Endothelial cell of umbilical vein (primary cell): ENCODE results near the gene EIF4E1B.

Source experiments
- EZH2 ChIP-seq: IDR thresholded peaks from 2 replicates; pipeline ENCODE4 v1.6.1; 2012; ENCODE audit warnings: borderline replicate concordance, low read depth, mild to moderate bottlenecking, moderate library complexity, low read length, inconsistent platforms; ENCODE audit not compliant: severe bottlenecking
- FOS ChIP-seq: IDR thresholded peaks from 2 replicates; pipeline ENCODE4 v1.6.1; 2011; ENCODE audit warnings: mild to moderate bottlenecking, low read length, moderate library complexity, borderline replicate concordance; ENCODE audit not compliant: insufficient read depth
- JUN ChIP-seq: IDR thresholded peaks from 2 replicates; pipeline ENCODE4 v1.6.1; 2011; ENCODE audit warnings: borderline replicate concordance, low read depth; ENCODE audit not compliant: insufficient read length, insufficient read depth
- MYC ChIP-seq: IDR thresholded peaks from one replicate; pipeline ENCODE4 v1.6.1; 2011; ENCODE audit warnings: mild to moderate bottlenecking, low read depth, low read length
- POLR2A ChIP-seq: IDR thresholded peaks from 2 replicates; pipeline ENCODE4 v1.6.1; 2012; ENCODE audit warnings: low read depth, mild to moderate bottlenecking, control low read depth, low read length
- POLR2AphosphoS5 ChIP-seq: IDR thresholded peaks from 2 replicates; pipeline ENCODE4 v1.6.1; 2012; ENCODE audit warnings: low read depth, mild to moderate bottlenecking, control low read depth, low read length, moderate library complexity; ENCODE audit not compliant: insufficient read depth
- TF ChIP-seq, protein P1 (sequence below): IDR thresholded peaks from 2 replicates; pipeline ENCODE4 v1.6.1; 2011; ENCODE audit not compliant: insufficient read depth, insufficient read length
- TF ChIP-seq, protein P2 (sequence below), 2 donors: IDR thresholded peaks; 1 replicate in 1 of 2; 2 replicates in 1 of 2; pipeline ENCODE4 v1.5.1; 2011; ENCODE audit warnings: low read length in 2 of 2, mild to moderate bottlenecking in 2 of 2, moderate library complexity in 2 of 2, control low read depth in 1 of 2, inconsistent platforms in 1 of 2, low read depth in 1 of 2; ENCODE audit not compliant: insufficient read depth in 1 of 2; ENCODE audit errors: extremely low read depth in 1 of 2

DNA sequence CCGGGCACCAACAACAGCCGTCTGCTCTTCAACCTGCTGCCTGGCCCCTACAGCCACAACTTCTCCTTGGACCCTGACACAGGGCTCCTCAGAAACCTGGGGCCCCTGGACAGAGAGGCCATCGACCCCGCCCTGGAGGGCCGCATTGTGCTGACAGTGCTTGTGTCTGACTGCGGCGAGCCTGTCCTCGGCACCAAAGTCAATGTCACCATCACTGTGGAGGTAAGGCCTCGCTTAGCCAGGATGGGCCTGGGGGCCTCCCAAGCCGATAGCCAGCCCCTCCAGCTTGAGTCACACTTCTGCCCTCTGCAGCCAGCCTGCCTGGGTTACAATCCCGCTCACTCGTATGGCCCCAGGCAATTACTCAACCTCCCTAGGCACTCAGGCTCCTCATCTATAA, 49.1 kb upstream of the EIF4E1B start:
- TF ChIP-seq, protein P1, sequence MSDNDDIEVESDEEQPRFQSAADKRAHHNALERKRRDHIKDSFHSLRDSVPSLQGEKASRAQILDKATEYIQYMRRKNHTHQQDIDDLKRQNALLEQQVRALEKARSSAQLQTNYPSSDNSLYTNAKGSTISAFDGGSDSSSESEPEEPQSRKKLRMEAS, result no peak
- TF ChIP-seq POLR2AphosphoS5, result no peak
- TF ChIP-seq, protein P2, sequence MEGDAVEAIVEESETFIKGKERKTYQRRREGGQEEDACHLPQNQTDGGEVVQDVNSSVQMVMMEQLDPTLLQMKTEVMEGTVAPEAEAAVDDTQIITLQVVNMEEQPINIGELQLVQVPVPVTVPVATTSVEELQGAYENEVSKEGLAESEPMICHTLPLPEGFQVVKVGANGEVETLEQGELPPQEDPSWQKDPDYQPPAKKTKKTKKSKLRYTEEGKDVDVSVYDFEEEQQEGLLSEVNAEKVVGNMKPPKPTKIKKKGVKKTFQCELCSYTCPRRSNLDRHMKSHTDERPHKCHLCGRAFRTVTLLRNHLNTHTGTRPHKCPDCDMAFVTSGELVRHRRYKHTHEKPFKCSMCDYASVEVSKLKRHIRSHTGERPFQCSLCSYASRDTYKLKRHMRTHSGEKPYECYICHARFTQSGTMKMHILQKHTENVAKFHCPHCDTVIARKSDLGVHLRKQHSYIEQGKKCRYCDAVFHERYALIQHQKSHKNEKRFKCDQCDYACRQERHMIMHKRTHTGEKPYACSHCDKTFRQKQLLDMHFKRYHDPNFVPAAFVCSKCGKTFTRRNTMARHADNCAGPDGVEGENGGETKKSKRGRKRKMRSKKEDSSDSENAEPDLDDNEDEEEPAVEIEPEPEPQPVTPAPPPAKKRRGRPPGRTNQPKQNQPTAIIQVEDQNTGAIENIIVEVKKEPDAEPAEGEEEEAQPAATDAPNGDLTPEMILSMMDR (IDR thresholded peaks at IDR 0.05; ENCODE audit: extremely low read depth in 1 of 2, insufficient read depth in 1 of 2, low read depth in 1 of 2, low read length in 2 of 2), result no peak
- TF ChIP-seq POLR2A, result no peak
- TF ChIP-seq EZH2, result no peak
- no peak for TF ChIP-seq MYC
- no peak for TF ChIP-seq JUN
- no peak for TF ChIP-seq FOS
